Left lung (tissue), 10 donors: Measurements from ENCODE around the gene SLC38A10. TPM values are rescaled to one million over a fixed set of nuclear protein-coding genes. Genes with fewer than 3 reads are reported as not detected.

Experiments used
- ATAC-seq: fragments of 200-7000 bp; cut with Tn5 transposase; one replicate; pipeline ENCODE4 v1.9.1; 2020; ENCODE audit warnings: moderate library complexity
- DNase-seq, 4 donors: peaks; one replicate each; pipeline ENCODE4 v3.0.0-alpha.2; 2013 to 2020
- H3K27ac ChIP-seq, 2 donors: fragments of 200-600 bp; sonication (generic) in 1 of 2; one replicate each; pipeline versions ENCODE4 v1.5.0 to v1.8.0; 2020 to 2021
- H3K27me3 ChIP-seq, 2 donors: fragments of 200-600 bp; sonication (generic) in 1 of 2; one replicate each; pipeline versions ENCODE4 v1.5.0 to v1.8.0; 2020 to 2021
- H3K36me3 ChIP-seq, 2 donors: fragments of 200-600 bp; sonication (generic) in 1 of 2; one replicate each; pipeline versions ENCODE4 v1.5.0 to v1.8.0; 2020 to 2021
- H3K4me1 ChIP-seq, 2 donors: fragments of 200-600 bp; one replicate each; pipeline ENCODE4 v1.8.0; 2021
- H3K4me3 ChIP-seq, 2 donors: fragments of 200-600 bp; sonication (generic) in 1 of 2; one replicate each; pipeline versions ENCODE4 v1.5.0 to v1.8.0; 2020 to 2021; ENCODE audit warnings: mild to moderate bottlenecking in 1 of 2
- H3K9me3 ChIP-seq, 2 donors: fragments of 200-600 bp; sonication (generic) in 1 of 2; one replicate each; pipeline versions ENCODE4 v1.5.0 to v1.8.0; 2020 to 2021
- CTCF ChIP-seq, 2 donors: fragments of 200-600 bp; sonication (generic) in 1 of 2; IDR thresholded peaks; one replicate each; pipeline versions ENCODE4 v1.5.0 to v1.8.0; 2021; ENCODE audit warnings: antibody characterized with exemption in 2 of 2
- intact Hi-C, 2 donors: fragments of 100-400 bp; cut with DNase I; formaldehyde crosslinking; loops; one replicate each; pipeline versions ENCODE4 v1.11.2 to v1.14.2; 2022
- polyA plus RNA-seq, 6 donors: library from polyadenylated mRNA; unstranded; fragments of 120-200 nt; gene quantifications; one replicate each; pipeline ENCODE4 v1.2.1, GENCODE V29; 2013; ENCODE audit not compliant: insufficient read length in 6 of 6
- total RNA-seq, 2 donors: library from RNA; stranded (reverse); fragmentation: NEBNext Ultra II Directional; extraction: Animal tissue kit (Norgen Biotek cat#: 25700); gene quantifications; one replicate each; pipeline ENCODE4 v1.2.1, GENCODE V29; 2021
- donor health status: DM: no; HTN: yes; CAD: no.
- donor health status: DM: no; HTN: no; CAD: no.

The SLC38A10 gene
- total and polyA plus RNA-seq, 8 donors, result 48.4 to 109 (median 63.0) TPM

GRCh38 chr17:81315885-81316391 is 20.8 kb upstream of the SLC38A10 start:
- no peak for ATAC-seq
- DNase-seq, result peak in 1 of 4 donors; percentile 77
- intact Hi-C loops, result no loop called here

GRCh38 chr17:81315129-81315884 is 20.2 kb upstream of the SLC38A10 start:
- peak in 1 of 4 donors; percentile 61 for DNase-seq
- H3K27ac ChIP-seq, result no peak overlapping the region
- no peaks in the 10 kb centered on the region for H3K36me3 ChIP-seq
- peaks cover under 1 to 1% of the 10 kb centered on the region in 2 donors for H3K4me1 ChIP-seq
- TF ChIP-seq CTCF (IDR thresholded peaks at IDR 0.05), result no peak
- no peak for ATAC-seq
- H3K27me3 ChIP-seq, result no peaks in the 10 kb centered on the region
- H3K4me3 ChIP-seq, result no peak overlapping the region
- H3K9me3 ChIP-seq, result no peaks in the 10 kb centered on the region
- intact Hi-C loops, result no loop called here

More at GRCh38 chr17:81315885-81316391, 20.8 kb upstream of the SLC38A10 start:
- Histone ChIP-seq H3K4me1 (no peaks in the 10 kb centered on the region), H3K36me3 (no peaks in the 10 kb centered on the region), H3K4me3 (no peak overlapping the region), H3K27ac (no peak overlapping the region), H3K9me3 (no peaks in the 10 kb centered on the region), H3K27me3 (no peaks in the 10 kb centered on the region)
- no peak for TF ChIP-seq CTCF (IDR thresholded peaks at IDR 0.05)

- intact Hi-C loops, result no loop called here
- Histone ChIP-seq H3K4me1 (peaks cover 8 to 9% of the 10 kb centered on the region in 2 donors), H3K36me3 (no peaks in the 10 kb centered on the region), H3K27me3 (no peaks in the 10 kb centered on the region), H3K4me3 (no peak overlapping the region), H3K27ac (no peak overlapping the region), H3K9me3 (no peaks in the 10 kb centered on the region)
- TF ChIP-seq CTCF (IDR thresholded peaks at IDR 0.05), result no peak
- ATAC-seq, result no peak
- DNase-seq, result peak in 1 of 4 donors; percentile 74
Observed at GRCh38 chr17:81314398-81315081, 19.4 kb upstream of the SLC38A10 start.

GRCh38 chr17:81313776-81314397 is 18.8 kb upstream of the SLC38A10 start:
- H3K4me1 ChIP-seq, result peaks cover 15 to 16% of the 10 kb centered on the region in 2 donors
- H3K27me3 ChIP-seq, result no peaks in the 10 kb centered on the region
- ATAC-seq (no peak), DNase-seq (peak in 1 of 4 donors; percentile 72)
- no peak overlapping the region for H3K4me3 ChIP-seq
- TF ChIP-seq CTCF (IDR thresholded peaks at IDR 0.05), result no peak
- no peak overlapping the region for H3K27ac ChIP-seq
- no peaks in the 10 kb centered on the region for H3K36me3 ChIP-seq
- H3K9me3 ChIP-seq, result no peaks in the 10 kb centered on the region
- intact Hi-C loops, result no loop called here
